B cell (primary cell): ENCODE data around the gene TRMU. TPM values are rescaled to one million over a fixed set of nuclear protein-coding genes. Genes with fewer than 3 reads are reported as not detected.

Source experiments
- ATAC-seq: fragments of 200-7000 bp; cut with Tn5 transposase; one replicate; pipeline ENCODE4 v1.10.0; 2021; ENCODE audit warnings: low read depth, mild to moderate bottlenecking, moderate number of reproducible peaks, moderate library complexity
- CTCF ChIA-PET: fragments of 350-600 bp; sonication (Branson Sonifier 250); formaldehyde crosslinking; loops from one replicate; lab custom pipeline; 2021; ENCODE audit warnings: antibody characterized with exemption, inconsistent platforms; lab: Charles Lee
- POLR2A ChIA-PET: fragments of 350-600 bp; sonication (Branson Sonifier 250); formaldehyde crosslinking; loops from one replicate; lab custom pipeline; 2021; ENCODE audit warnings: antibody characterized with exemption; lab: Charles Lee
- DNase-seq: peaks from one replicate; pipeline ENCODE4 v3.0.0; 2013
- H2AFZ ChIP-seq: 2 replicates; pipeline ENCODE4 v1.6.1; 2012; ENCODE audit warnings: mild to moderate bottlenecking, low read depth, low read length; ENCODE audit not compliant: insufficient read depth, poor library complexity, severe bottlenecking
- H3K27ac ChIP-seq, 2 donors: 1 replicate in 1 of 2; 2 replicates in 1 of 2; pipeline ENCODE4 v1.5.1; 2012 to 2013; ENCODE audit warnings: low read length in 2 of 2, mild to moderate bottlenecking in 2 of 2, moderate library complexity in 1 of 2
- H3K27me3 ChIP-seq, 4 experiments: fragments of 200-600 bp in 1 of 4; sonication (generic) in 1 of 4; replicated peaks in 1 of 4; 1 replicate in 2 of 4; 2 replicates in 2 of 4; pipeline versions ENCODE4 v1.6.1 to v1.7.0; 2013 to 2016; ENCODE audit warnings: low read length in 3 of 4, mild to moderate bottlenecking in 2 of 4, mixed read lengths in 1 of 4, moderate library complexity in 1 of 4; ENCODE audit not compliant: insufficient read depth in 4 of 4, control insufficient read depth in 3 of 4; ENCODE audit errors: control extremely low read depth in 1 of 4
- H3K36me3 ChIP-seq, 2 experiments: replicated peaks in 1 of 2; 1 replicate in 1 of 2; 2 replicates in 1 of 2; pipeline versions ENCODE4 v1.6.1 to v1.7.1; 2013; ENCODE audit warnings: low read length in 1 of 2; ENCODE audit not compliant: insufficient read depth in 2 of 2, control insufficient read depth in 1 of 2; ENCODE audit errors: control extremely low read depth in 1 of 2, extremely low read depth in 1 of 2
- H3K4me1 ChIP-seq, 2 donors: fragments of 200-600 bp in 1 of 2; sonication (generic) in 1 of 2; 1 replicate in 1 of 2; 2 replicates in 1 of 2; pipeline versions ENCODE4 v1.5.1 to v1.6.1; 2013 to 2017; ENCODE audit warnings: low read length in 2 of 2; ENCODE audit not compliant: control insufficient read depth in 2 of 2, insufficient read depth in 2 of 2
- H3K4me2 ChIP-seq: replicated peaks from 2 replicates; pipeline ENCODE3; 2012; ENCODE audit warnings: mild to moderate bottlenecking, low read depth, low read length; ENCODE audit not compliant: poor library complexity, severe bottlenecking
- H3K4me3 ChIP-seq, 5 experiments: fragments of 200-600 bp in 1 of 5; sonication (generic) in 1 of 5; 1 replicate in 3 of 5; 2 replicates in 2 of 5; pipeline versions ENCODE4 v1.5.1 to v1.7.0; 2011 to 2016; ENCODE audit warnings: low read length in 4 of 5, mild to moderate bottlenecking in 4 of 5, low read depth in 2 of 5, control low read depth in 1 of 5, moderate library complexity in 1 of 5; ENCODE audit not compliant: insufficient read depth in 1 of 5; ENCODE audit errors: control extremely low read depth in 1 of 5, extremely low read depth in 1 of 5
- H3K79me2 ChIP-seq: fragments of 200-600 bp; sonication (generic); one replicate; pipeline ENCODE4 v1.6.0; 2016; ENCODE audit warnings: low read length; ENCODE audit not compliant: control insufficient read depth, insufficient read depth
- H3K9ac ChIP-seq: fragments of 200-600 bp; sonication (generic); 2 replicates; pipeline ENCODE4 v1.6.1; 2017; ENCODE audit warnings: mild to moderate bottlenecking, low read length, moderate library complexity
- H3K9me3 ChIP-seq, 3 donors: one replicate each; pipeline versions ENCODE4 v1.6.1 to v1.7.1; 2013; ENCODE audit warnings: low read length in 2 of 3; ENCODE audit not compliant: control insufficient read depth in 2 of 3, insufficient read depth in 1 of 3; ENCODE audit errors: control extremely low read depth in 1 of 3
- H4K20me1 ChIP-seq: 2 replicates; pipeline ENCODE4 v1.6.0; 2012; ENCODE audit warnings: mild to moderate bottlenecking, low read length; ENCODE audit not compliant: insufficient read depth, control insufficient read depth, poor library complexity, severe bottlenecking
- H3K27ac Mint-ChIP-seq: one replicate; pipeline ENCODE4 v1.8.0; 2021; ENCODE audit warnings: mixed read lengths
- H3K27me3 Mint-ChIP-seq: one replicate; pipeline ENCODE4 v1.8.0; 2021; ENCODE audit warnings: mixed read lengths
- H3K4me1 Mint-ChIP-seq: one replicate; pipeline ENCODE4 v1.8.0; 2021; ENCODE audit warnings: mixed read lengths
- H3K4me3 Mint-ChIP-seq: one replicate; pipeline ENCODE4 v1.8.0; 2021; ENCODE audit warnings: mixed read lengths
- H3K9me3 Mint-ChIP-seq: one replicate; pipeline ENCODE4 v1.8.0; 2022; ENCODE audit warnings: mixed read lengths; ENCODE audit not compliant: insufficient read depth
- CTCF ChIP-seq: fragments of 200-600 bp; IDR thresholded peaks from one replicate; pipeline ENCODE4 v1.8.0; 2022; ENCODE audit warnings: antibody characterized with exemption, mild to moderate bottlenecking
- EZH2 ChIP-seq: IDR thresholded peaks from 2 replicates; pipeline ENCODE4 v1.6.1; 2012; ENCODE audit warnings: borderline replicate concordance, low read depth, mild to moderate bottlenecking, moderate library complexity, low read length; ENCODE audit not compliant: insufficient read depth, poor library complexity, severe bottlenecking
- WGBS: methylation state at CpG from one replicate; pipeline ENCODE4 v1.1.5; 2013; ENCODE audit warnings: missing lambda C conversion rate; ENCODE audit not compliant: insufficient coverage; 5-methylcytosine and 5-hydroxymethylcytosine counted together
- intact Hi-C: fragments of 100-400 bp; cut with micrococcal nuclease; formaldehyde crosslinking; loops from one replicate; pipeline ENCODE4 v1.10.0; 2022
- polyA plus RNA-seq: library from polyadenylated mRNA; depleted of rRNA; stranded (reverse); fragments of >200 nt; gene quantifications from 2 replicates; pipeline ENCODE4 v1.2.3, GENCODE V29; 2012
- total RNA-seq, 2 donors: library from RNA; stranded (reverse); fragments of 120-200 nt in 1 of 2; gene quantifications; 1 replicate in 1 of 2; 2 replicates in 1 of 2; pipeline versions ENCODE4 v1.2.3 to v1.2.4, GENCODE V29; 2013 to 2022

TRMU gene
- total and polyA plus RNA-seq, 2 donors (not counting 1 experiment from before 2014, with no cell fraction given): 51.0 to 76.9 TPM

GRCh38 chr22:46299101-46299500 lies 36.4 kb upstream of the TRMU start:
- no peak for DNase-seq
- H3K27me3 ChIP-seq: peaks cover 0 to 5% (median 2%) of the 10 kb centered on the region in 4 experiments
- H3K4me1 Mint-ChIP-seq: peaks cover 25% of the 10 kb centered on the region
- ChIA-PET POLR2A (no interaction called here), CTCF (interaction anchor here (0.7 to 1.9 kb wide), 3 partner anchors 16 to 177 kb away, joined by 3 to 7 read pairs (median 3); no protein-coding TSS in a partner anchor)
- no peak for ATAC-seq
- peaks cover 5% of the 10 kb centered on the region for H3K79me2 ChIP-seq
- no peaks in the 10 kb centered on the region for H3K36me3 ChIP-seq
- H2AFZ ChIP-seq: no peak overlapping the region
- H3K9ac ChIP-seq: no peak overlapping the region
- H3K4me1 ChIP-seq: peaks cover 14 to 18% of the 10 kb centered on the region in 2 donors
- H3K27me3 Mint-ChIP-seq: no peaks in the 10 kb centered on the region
- TF ChIP-seq EZH2 (no peak), CTCF (no peak)
- peak overlapping the region; percentile 36 for H3K4me3 Mint-ChIP-seq
- no peaks in the 10 kb centered on the region for H4K20me1 ChIP-seq
- H3K4me2 ChIP-seq: no peak overlapping the region
- H3K9me3 Mint-ChIP-seq: no peaks in the 10 kb centered on the region
- WGBS: 96% methylated on average over 13 of the region's 13 CpGs
- H3K4me3 ChIP-seq: no peak overlapping the region
- intact Hi-C loops: no loop called here
- H3K9me3 ChIP-seq: no peaks in the 10 kb centered on the region
- H3K27ac Mint-ChIP-seq: no peak overlapping the region
- no peak overlapping the region for H3K27ac ChIP-seq

GRCh38 chr22:46300491-46300890 lies 35.0 kb upstream of the TRMU start:
- Histone ChIP-seq H3K4me2 (no peak overlapping the region), H2AFZ (no peak overlapping the region), H3K4me1 (peaks cover 12 to 16% of the 10 kb centered on the region in 2 donors), H3K36me3 (no peaks in the 10 kb centered on the region), H3K79me2 (peaks cover 5% of the 10 kb centered on the region), H3K9ac (no peak overlapping the region), H3K27me3 (peaks cover 0 to 5% (median 2%) of the 10 kb centered on the region in 4 experiments), H3K9me3 (no peaks in the 10 kb centered on the region), H3K27ac (no peak overlapping the region), H4K20me1 (no peaks in the 10 kb centered on the region), H3K4me3 (no peak overlapping the region)
- WGBS: 100% methylated on average over 3 of the region's 7 CpGs
- ATAC-seq (no peak), DNase-seq (no peak)
- H3K4me1 Mint-ChIP-seq: peaks cover 20% of the 10 kb centered on the region
- no peaks in the 10 kb centered on the region for H3K9me3 Mint-ChIP-seq
- ChIA-PET CTCF (interaction anchor here (1.2 to 1.9 kb wide), 2 partner anchors 15 to 178 kb away, joined by 3 to 7 read pairs; no protein-coding TSS in a partner anchor), POLR2A (no interaction called here)
- H3K27me3 Mint-ChIP-seq: no peaks in the 10 kb centered on the region
- intact Hi-C loops: no loop called here
- H3K4me3 Mint-ChIP-seq: no peak overlapping the region
- H3K27ac Mint-ChIP-seq: no peak overlapping the region
- no peak for TF ChIP-seq CTCF
